ENCODE results near the gene NBL1.

Gene NBL1

GRCh38 chr1:19643602-19644394 lies at the start of gene NBL1:
Gene NBL1, plus strand, starts transcription at chr1:19644311. Its CDS starts 10,720 bp downstream, at chr1:19655031.
- no peak for DNase-seq (ENCODE audit: low spot score)

GRCh38 chr1:19596065-19596713 lies 47.9 kb upstream of the NBL1 start:
- DNase-seq (ENCODE audit: low spot score): peak; percentile 32

- DNase-seq (ENCODE audit: low spot score): peak; percentile 81
Observed at GRCh38 chr1:19596714-19597495, 47.2 kb upstream of the NBL1 start.

- DNase-seq (ENCODE audit: low spot score): peak; percentile 31
Observed at GRCh38 chr1:19597496-19598309, 46.4 kb upstream of the NBL1 start.

- no peak for DNase-seq (ENCODE audit: low spot score)
Observed at GRCh38 chr1:19599810-19600209, 44.3 kb upstream of the NBL1 start.

GRCh38 chr1:19602486-19602885 lies 41.6 kb upstream of the NBL1 start:
- DNase-seq (ENCODE audit: low spot score): no peak

GRCh38 chr1:19605967-19606366 lies 38.1 kb upstream of the NBL1 start:
- no peak for DNase-seq (ENCODE audit: low spot score)

GRCh38 chr1:19606817-19607642 lies 37.1 kb upstream of the NBL1 start:
- no peak for DNase-seq (ENCODE audit: low spot score)

GRCh38 chr1:19608232-19608631 lies 35.9 kb upstream of the NBL1 start:
- DNase-seq (ENCODE audit: low spot score): no peak

GRCh38 chr1:19610282-19610981 lies 33.7 kb upstream of the NBL1 start:
- no peak for DNase-seq (ENCODE audit: low spot score)

GRCh38 chr1:19612530-19612929 lies 31.6 kb upstream of the NBL1 start:
- no peak for DNase-seq (ENCODE audit: low spot score)

- no peak for DNase-seq (ENCODE audit: low spot score)
Observed at GRCh38 chr1:19613171-19613703, 30.9 kb upstream of the NBL1 start.

- DNase-seq (ENCODE audit: low spot score): no peak
Observed at GRCh38 chr1:19615438-19615837, 28.7 kb upstream of the NBL1 start.

- no peak for DNase-seq (ENCODE audit: low spot score)
Observed at GRCh38 chr1:19616489-19616888, 27.6 kb upstream of the NBL1 start.

- no peak for DNase-seq (ENCODE audit: low spot score)
Observed at GRCh38 chr1:19617376-19617775, 26.7 kb upstream of the NBL1 start.

GRCh38 chr1:19618428-19618827 lies 25.7 kb upstream of the NBL1 start:
- no peak for DNase-seq (ENCODE audit: low spot score)

- no peak for DNase-seq (ENCODE audit: low spot score)
Observed at GRCh38 chr1:19619697-19620384, 24.3 kb upstream of the NBL1 start.

- no peak for DNase-seq (ENCODE audit: low spot score)
Observed at GRCh38 chr1:19620786-19621185, 23.3 kb upstream of the NBL1 start.

- no peak for DNase-seq (ENCODE audit: low spot score)
Observed at GRCh38 chr1:19621274-19621950, 22.7 kb upstream of the NBL1 start.

Data from HuH-7.5 (cell line).